Measurements from ENCODE around the gene OMA1. TPM values are rescaled to one million over a fixed set of nuclear protein-coding genes. Genes with fewer than 3 reads are reported as not detected.

Gene OMA1
- total RNA-seq, 4 donors from 2014 or later = 18.3 to 25.6 (median 19.4) TPM

DNA sequence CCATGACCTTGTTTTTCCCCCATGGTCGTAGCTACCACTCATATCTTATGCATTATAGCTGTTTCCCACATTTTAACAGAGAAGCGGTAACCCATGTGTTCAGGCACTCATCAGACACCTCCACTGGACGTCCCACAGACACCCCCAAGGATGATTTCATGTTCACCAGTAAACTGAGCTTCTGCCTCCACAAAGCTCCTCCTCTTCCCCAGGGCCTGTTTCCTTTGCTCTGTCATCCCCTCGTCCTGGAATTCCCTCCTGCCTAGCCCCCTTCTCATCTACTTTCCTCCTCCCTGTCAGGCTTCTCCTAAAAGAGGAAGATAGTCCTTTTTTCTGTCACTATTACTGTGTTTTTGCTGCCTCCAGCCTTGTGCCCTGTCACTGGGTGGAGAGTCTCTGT is 111.2 kb downstream of the OMA1 start:
- TF ChIP-seq, protein P1, sequence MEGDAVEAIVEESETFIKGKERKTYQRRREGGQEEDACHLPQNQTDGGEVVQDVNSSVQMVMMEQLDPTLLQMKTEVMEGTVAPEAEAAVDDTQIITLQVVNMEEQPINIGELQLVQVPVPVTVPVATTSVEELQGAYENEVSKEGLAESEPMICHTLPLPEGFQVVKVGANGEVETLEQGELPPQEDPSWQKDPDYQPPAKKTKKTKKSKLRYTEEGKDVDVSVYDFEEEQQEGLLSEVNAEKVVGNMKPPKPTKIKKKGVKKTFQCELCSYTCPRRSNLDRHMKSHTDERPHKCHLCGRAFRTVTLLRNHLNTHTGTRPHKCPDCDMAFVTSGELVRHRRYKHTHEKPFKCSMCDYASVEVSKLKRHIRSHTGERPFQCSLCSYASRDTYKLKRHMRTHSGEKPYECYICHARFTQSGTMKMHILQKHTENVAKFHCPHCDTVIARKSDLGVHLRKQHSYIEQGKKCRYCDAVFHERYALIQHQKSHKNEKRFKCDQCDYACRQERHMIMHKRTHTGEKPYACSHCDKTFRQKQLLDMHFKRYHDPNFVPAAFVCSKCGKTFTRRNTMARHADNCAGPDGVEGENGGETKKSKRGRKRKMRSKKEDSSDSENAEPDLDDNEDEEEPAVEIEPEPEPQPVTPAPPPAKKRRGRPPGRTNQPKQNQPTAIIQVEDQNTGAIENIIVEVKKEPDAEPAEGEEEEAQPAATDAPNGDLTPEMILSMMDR (IDR thresholded peaks at IDR 0.05; ENCODE audit: low read depth) = no peak

DNA sequence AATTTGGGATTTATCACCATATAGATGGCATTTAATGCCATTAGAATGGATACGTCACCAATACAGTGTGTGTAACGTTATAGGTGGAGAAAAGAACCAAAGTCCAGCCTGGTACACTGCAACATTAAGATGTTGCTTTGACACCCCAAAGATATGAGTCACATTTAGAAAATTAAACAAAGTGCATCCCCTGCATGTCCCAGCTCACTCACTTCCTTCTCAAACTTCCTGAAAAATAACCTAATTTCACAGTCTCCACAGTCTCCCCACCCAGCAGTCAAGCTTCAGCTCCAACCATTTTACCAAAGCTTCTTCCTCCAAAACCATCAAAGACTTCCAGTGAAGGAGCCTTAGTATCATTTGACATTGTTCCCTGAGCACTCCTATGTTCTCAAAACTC is 111.9 kb downstream of the OMA1 start:
- TF ChIP-seq, protein P1 (IDR thresholded peaks at IDR 0.05; ENCODE audit: low read depth) = no peak

DNA sequence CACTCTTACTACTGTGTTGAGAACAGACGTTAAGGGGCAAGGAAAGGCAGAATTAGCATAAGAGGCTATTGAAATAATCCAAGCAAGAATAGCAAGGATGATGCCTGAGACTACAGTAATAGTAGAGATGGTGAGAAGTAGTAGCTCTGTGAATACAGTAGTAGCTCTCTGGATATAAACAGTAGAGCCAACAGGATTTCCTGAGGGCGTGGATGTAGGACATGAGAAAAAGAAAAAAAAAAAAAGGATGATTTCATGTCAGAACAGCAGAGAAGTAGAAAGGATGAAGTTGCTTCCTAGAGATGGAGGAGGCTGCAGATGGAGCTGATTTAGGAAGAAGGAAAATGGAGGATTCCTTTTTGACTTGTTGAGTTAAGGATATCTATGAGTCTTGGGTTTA is 112.3 kb downstream of the OMA1 start:
- TF ChIP-seq, protein P1 (IDR thresholded peaks at IDR 0.05; ENCODE audit: low read depth) = no peak

DNA sequence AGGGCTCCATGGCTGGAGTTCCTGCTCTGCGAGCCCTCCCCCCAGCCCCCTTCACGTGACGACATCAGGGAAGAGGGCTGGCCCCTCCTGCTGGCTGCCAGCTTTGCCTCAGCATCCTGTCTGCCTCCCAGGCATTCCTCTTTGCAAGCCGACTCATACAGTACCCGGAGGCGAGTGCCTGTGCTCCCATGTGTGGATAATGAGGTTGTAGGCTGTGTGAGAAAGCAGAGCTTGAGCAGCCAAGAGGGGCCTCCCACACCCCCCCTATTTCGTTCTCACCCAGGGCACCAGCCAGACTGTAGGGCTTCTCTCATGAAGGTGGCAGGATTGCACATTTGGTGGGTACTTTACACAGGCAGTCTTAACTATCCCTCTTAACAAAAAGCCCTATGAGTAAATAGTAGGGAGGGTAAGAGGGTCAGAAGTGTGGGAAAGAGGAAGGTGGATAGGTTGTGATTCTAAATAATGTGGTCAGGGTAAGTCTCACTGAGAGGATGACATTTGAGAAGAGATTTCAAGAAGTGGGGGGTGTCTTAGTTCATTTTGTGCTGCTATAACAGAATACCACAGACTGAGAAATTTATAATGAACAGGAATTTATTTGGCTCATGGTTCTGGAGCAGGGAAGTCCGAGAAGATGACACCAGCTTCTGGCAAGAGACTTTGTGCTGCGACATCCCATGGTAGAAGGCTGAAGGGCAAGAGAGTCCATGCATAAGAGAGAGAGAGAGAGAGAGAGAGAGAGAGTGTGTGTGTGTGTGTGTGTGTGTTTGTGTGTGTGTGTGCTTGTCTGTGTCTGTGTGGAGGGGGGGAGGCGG is 113.5 kb downstream of the OMA1 start:
- TF ChIP-seq, protein P1 (IDR thresholded peaks at IDR 0.05; ENCODE audit: low read depth) = no peak

DNA sequence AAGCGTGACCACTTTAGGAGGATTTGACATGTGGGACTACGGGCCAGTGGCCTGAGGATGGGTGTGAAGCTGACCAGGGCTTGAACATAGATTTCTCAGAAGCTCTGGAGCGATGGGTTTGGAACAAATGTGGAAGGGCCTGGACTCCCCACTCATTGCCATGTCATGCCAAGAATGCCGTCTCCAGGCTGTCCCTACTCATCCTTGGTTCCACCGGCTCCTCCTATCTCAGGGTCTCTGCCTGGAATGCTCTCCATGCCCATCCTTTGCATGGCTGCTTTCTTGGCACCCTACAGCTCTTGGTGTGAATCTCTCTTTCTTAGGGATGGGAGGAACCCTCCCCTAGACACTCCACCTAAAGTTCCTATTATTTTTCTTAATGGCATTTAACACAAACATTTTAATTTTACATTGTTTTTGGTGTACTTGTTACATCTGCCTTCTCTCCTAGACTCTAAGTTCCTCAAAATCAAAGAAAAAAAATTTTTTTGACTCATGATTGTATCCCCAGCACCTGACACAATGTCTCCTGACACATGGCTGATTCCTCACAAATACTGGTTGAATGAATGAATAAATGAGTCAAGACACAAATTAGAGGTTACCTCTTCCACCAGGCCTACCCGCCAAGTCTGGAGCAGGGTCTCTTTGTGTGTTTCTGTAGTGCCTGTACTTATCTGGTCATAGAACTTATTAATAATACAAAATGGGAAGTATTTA is 114.5 kb downstream of the OMA1 start:
- TF ChIP-seq, protein P1 (IDR thresholded peaks at IDR 0.05; ENCODE audit: low read depth) = no peak

Other genes with a start within 250 kb of the OMA1 start
- gene TACSTD2, start 30.5 kb upstream of the OMA1 start, total RNA-seq = 1 to 10 TPM in 2 of 4 donors, under 1 TPM in 2; 0.51 to 2.1 (median 0.94) TPM
- gene MYSM1, start 153.3 kb upstream of the OMA1 start, total RNA-seq = 10 to 100 TPM; 30.9 to 42.2 (median 38.0) TPM
- gene JUN, start 237.3 kb upstream of the OMA1 start, total RNA-seq = 100 to 1,000 TPM in 1 of 4 donors, 10 to 100 TPM in 3; 64.2 to 121 (median 85.9) TPM

Data from subcutaneous adipose tissue (tissue), 4 donors.